Measurements from ENCODE around the gene PSTK. TPM values are rescaled to one million over a fixed set of nuclear protein-coding genes. Genes with fewer than 3 reads are reported as not detected.

PSTK gene
- total and polyA plus RNA-seq, 2 of the 13 experiments (the other 11 are each of a cell fraction or from before 2014, with no cell fraction given) = 8.2 to 9.3 TPM

GRCh38 chr10:123009105-123009820, 29.1 kb downstream of the PSTK start (continued):
- TF ChIP-seq PAXIP1 (CRISPR knock-in tag; conservative IDR thresholded peaks at IDR 0.05) (no peak), MEIS1 (CRISPR knock-in tag; IDR thresholded peaks at IDR 0.05; ENCODE audit: borderline replicate concordance) (0 out of 2 replicates have a peak, but pooled peaks have one; percentile 49), KLF12 (CRISPR knock-in tag; IDR thresholded peaks at IDR 0.05; ENCODE audit: borderline replicate concordance) (0 out of 2 replicates have a peak, but pooled peaks have one; percentile 37), TGIF2 (CRISPR knock-in tag; IDR thresholded peaks at IDR 0.05) (no peak), SATB2 (CRISPR knock-in tag; IDR thresholded peaks at IDR 0.05) (no peak), NR2F6 (IDR thresholded peaks at IDR 0.05) (0 out of 2 replicates have a peak, but pooled peaks have one; percentile 13), NR2F6 (CRISPR knock-in tag; IDR thresholded peaks at IDR 0.05) (no peak), ZNF446 (CRISPR knock-in tag; IDR thresholded peaks at IDR 0.05) (no peak), ZSCAN5A (CRISPR knock-in tag; IDR thresholded peaks at IDR 0.05; ENCODE audit: borderline replicate concordance) (peak; percentile 29; the same call in 1 of the 2 replicates), E2F1 (CRISPR knock-in tag; IDR thresholded peaks at IDR 0.05) (no peak), ZNF350 (CRISPR knock-in tag; IDR thresholded peaks at IDR 0.05; ENCODE audit: borderline replicate concordance, low read depth) (no peak), ZNF263 (CRISPR knock-in tag; IDR thresholded peaks at IDR 0.05) (peak; percentile 3; the same call in 1 of the 2 replicates), TEF (CRISPR knock-in tag; IDR thresholded peaks at IDR 0.05) (0 out of 2 replicates have a peak, but pooled peaks have one; percentile 6), NFIC (IDR thresholded peaks at IDR 0.05; ENCODE audit: low read length) (0 out of 2 replicates have a peak, but pooled peaks have one; percentile 24), PAF1 (CRISPR knock-in tag; IDR thresholded peaks at IDR 0.05) (no peak), ZBTB37 (CRISPR knock-in tag; IDR thresholded peaks at IDR 0.05) (no peak), ZNF136 (CRISPR knock-in tag; IDR thresholded peaks at IDR 0.05; ENCODE audit: low read depth) (no peak), ZNF563 (CRISPR knock-in tag; IDR thresholded peaks at IDR 0.05) (0 out of 2 replicates have a peak, but pooled peaks have one; percentile 14), ZNF337 (CRISPR knock-in tag; IDR thresholded peaks at IDR 0.05; ENCODE audit: borderline replicate concordance, low read depth) (no peak), ARHGAP35 (CRISPR knock-in tag; IDR thresholded peaks at IDR 0.05; ENCODE audit: borderline replicate concordance) (no peak; the same call in 1 of the 2 replicates), ZSCAN20 (CRISPR knock-in tag; IDR thresholded peaks at IDR 0.05; ENCODE audit: borderline replicate concordance) (0 out of 2 replicates have a peak, but pooled peaks have one; percentile 62)
